MCF 10A (cell line): Measurements from ENCODE around the gene DYNC2H1. TPM values are rescaled to one million over a fixed set of nuclear protein-coding genes. Genes with fewer than 3 reads are reported as not detected.

Experiments used
- BruUV-seq: library from RNA; stranded (reverse); fragments of 400-500 nt; replicated peaks from 2 replicates; lab custom pipeline; 2021; lab: Mats Ljungman, UMichigan
- CTCF ChIA-PET: fragments of 300-600 bp; sonication (Branson Sonifier 250); formaldehyde crosslinking; extraction: SDS; loops from one replicate; lab custom pipeline; 2021; ENCODE audit warnings: antibody characterized with exemption, inconsistent platforms; lab: Yijun Ruan, JAX
- POLR2A ChIA-PET: fragments of 300-600, 350-650 bp; sonication (Branson Sonifier 250); formaldehyde crosslinking; extraction: SDS; loops from one replicate; lab custom pipeline; 2020; ENCODE audit warnings: antibody characterized with exemption, inconsistent platforms; lab: Yijun Ruan, JAX
- DNase-seq: peaks from one replicate; pipeline ENCODE4 v3.0.0-alpha.2; 2018; ENCODE audit not compliant: unreplicated experiment
- H3K27ac Mint-ChIP-seq: one replicate; pipeline ENCODE4 v1.8.0; 2022; ENCODE audit warnings: mild to moderate bottlenecking, low read depth, mixed read lengths; ENCODE audit not compliant: unreplicated experiment
- H3K27me3 Mint-ChIP-seq: one replicate; pipeline ENCODE4 v1.8.0; 2022; ENCODE audit warnings: mixed read lengths; ENCODE audit not compliant: insufficient read depth, unreplicated experiment
- H3K36me3 Mint-ChIP-seq: one replicate; pipeline ENCODE4 v1.8.0; 2022; ENCODE audit warnings: mild to moderate bottlenecking, moderate library complexity, mixed read lengths; ENCODE audit not compliant: insufficient read depth, unreplicated experiment
- H3K4me1 Mint-ChIP-seq: one replicate; pipeline ENCODE4 v1.8.0; 2022; ENCODE audit warnings: mixed read lengths; ENCODE audit not compliant: insufficient read depth, unreplicated experiment
- H3K4me3 Mint-ChIP-seq: one replicate; pipeline ENCODE4 v1.8.0; 2022; ENCODE audit warnings: mild to moderate bottlenecking, moderate library complexity, mixed read lengths; ENCODE audit not compliant: unreplicated experiment
- H3K9me3 Mint-ChIP-seq: one replicate; pipeline ENCODE4 v1.8.0; 2022; ENCODE audit warnings: mixed read lengths; ENCODE audit not compliant: unreplicated experiment
- intact Hi-C: fragments of 100-400 bp; cut with micrococcal nuclease; formaldehyde crosslinking; loops from 2 replicates; pipeline ENCODE4 v1.14.1; 2022
- total RNA-seq: library from RNA; stranded (reverse); gene quantifications from 2 replicates; pipeline ENCODE4 v1.2.3, GENCODE V29; 2022
- TF ChIP-seq, protein P1 (sequence below): fragments of 200-600 bp; IDR thresholded peaks from one replicate; pipeline ENCODE4 v1.8.0; 2022; ENCODE audit warnings: antibody characterized with exemption, mild to moderate bottlenecking; ENCODE audit not compliant: unreplicated experiment

DYNC2H1 gene
- total RNA-seq, 1 experiment from 2014 or later: 23.0 TPM

DNA sequence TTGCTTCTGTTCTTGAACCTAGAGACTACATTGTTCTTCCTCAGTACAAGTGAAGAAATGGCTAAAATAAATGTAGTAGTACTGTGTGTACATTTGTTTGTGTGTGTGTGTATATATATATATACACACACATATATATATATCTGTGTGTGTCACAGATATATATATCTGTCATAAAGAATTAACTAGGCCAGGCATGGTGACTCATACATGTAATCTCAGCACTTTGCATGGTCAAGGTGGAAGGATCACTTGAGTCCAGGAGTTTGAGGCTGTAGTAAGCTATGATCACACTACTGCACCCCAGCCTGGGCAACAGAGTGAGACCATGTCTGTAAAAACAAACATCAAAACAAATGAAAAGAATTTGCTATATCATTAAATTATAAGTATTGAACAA lies 164.8 kb downstream of the DYNC2H1 start:
- ChIA-PET CTCF (no interaction called here), POLR2A (interaction anchor here (1.0 kb wide), 1 partner anchor 14 kb away, joined by 3 read pairs; no protein-coding TSS in a partner anchor)
- Mint-ChIP-seq H3K27ac (no peak overlapping the region), H3K9me3 (no peaks in the 10 kb centered on the region), H3K36me3 (peaks cover 6% of the 10 kb centered on the region), H3K27me3 (no peaks in the 10 kb centered on the region), H3K4me1 (no peaks in the 10 kb centered on the region), H3K4me3 (no peak overlapping the region)
- no peak for DNase-seq
- TF ChIP-seq, protein P1, sequence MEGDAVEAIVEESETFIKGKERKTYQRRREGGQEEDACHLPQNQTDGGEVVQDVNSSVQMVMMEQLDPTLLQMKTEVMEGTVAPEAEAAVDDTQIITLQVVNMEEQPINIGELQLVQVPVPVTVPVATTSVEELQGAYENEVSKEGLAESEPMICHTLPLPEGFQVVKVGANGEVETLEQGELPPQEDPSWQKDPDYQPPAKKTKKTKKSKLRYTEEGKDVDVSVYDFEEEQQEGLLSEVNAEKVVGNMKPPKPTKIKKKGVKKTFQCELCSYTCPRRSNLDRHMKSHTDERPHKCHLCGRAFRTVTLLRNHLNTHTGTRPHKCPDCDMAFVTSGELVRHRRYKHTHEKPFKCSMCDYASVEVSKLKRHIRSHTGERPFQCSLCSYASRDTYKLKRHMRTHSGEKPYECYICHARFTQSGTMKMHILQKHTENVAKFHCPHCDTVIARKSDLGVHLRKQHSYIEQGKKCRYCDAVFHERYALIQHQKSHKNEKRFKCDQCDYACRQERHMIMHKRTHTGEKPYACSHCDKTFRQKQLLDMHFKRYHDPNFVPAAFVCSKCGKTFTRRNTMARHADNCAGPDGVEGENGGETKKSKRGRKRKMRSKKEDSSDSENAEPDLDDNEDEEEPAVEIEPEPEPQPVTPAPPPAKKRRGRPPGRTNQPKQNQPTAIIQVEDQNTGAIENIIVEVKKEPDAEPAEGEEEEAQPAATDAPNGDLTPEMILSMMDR: no peak
- no TSS peak for BruUV-seq
- intact Hi-C loops: no loop called here

DNA sequence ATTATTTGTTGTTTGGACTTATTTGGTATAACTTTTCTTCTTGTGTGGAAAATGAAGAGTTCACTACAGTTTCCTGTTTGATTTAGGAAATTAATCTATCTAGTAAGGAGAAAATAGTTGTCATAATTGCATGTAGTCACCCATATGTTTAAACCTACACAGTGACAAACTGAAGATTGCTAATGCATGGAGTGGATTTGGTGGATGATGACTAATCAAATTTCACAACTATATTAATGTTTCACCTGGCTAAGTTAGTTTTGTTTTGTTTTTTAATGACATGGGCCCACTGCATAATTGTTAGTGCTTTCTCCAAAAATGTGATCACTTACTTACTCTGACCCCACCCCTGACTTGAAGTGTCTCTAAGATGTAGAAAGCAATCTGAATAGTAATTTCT lies 170.6 kb downstream of the DYNC2H1 start:
- TF ChIP-seq, protein P1: no peak

DNA sequence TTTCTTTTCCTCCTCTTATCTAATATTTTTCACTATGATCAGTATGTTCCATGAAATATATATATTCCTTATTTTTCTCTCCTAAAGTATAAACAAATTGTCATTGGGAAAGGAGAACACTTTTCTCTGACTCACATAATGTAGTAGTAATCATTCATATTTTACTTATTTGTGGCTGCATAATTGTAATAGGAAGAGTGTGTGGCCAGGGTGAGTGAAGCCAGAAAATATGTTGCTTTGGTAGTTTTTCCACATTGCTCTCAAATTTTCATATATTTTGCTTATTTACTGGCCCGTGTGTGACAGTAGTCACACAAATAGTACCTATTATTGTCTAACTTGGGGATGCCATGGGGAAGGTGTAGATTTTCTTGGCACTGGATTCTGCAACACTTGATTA lies 172.1 kb downstream of the DYNC2H1 start:
- Mint-ChIP-seq H3K9me3 (no peaks in the 10 kb centered on the region), H3K27me3 (no peaks in the 10 kb centered on the region), H3K27ac (no peak overlapping the region), H3K4me3 (no peak overlapping the region), H3K36me3 (peaks cover 20% of the 10 kb centered on the region), H3K4me1 (peaks cover 10% of the 10 kb centered on the region)
- ChIA-PET CTCF (interaction anchor here (0.7 kb wide), 1 partner anchor 877 kb away, joined by 3 read pairs; no protein-coding TSS in a partner anchor), POLR2A (no interaction called here)
- TF ChIP-seq, protein P1: no peak
- BruUV-seq: no TSS peak
- DNase-seq: no peak
- intact Hi-C loops: no loop called here

More for the DNA sequence above, 170.6 kb downstream of the DYNC2H1 start:
- Mint-ChIP-seq H3K27ac (peak overlapping the region; percentile 12), H3K9me3 (no peaks in the 10 kb centered on the region), H3K36me3 (peaks cover 15% of the 10 kb centered on the region), H3K27me3 (no peaks in the 10 kb centered on the region), H3K4me1 (peaks cover 10% of the 10 kb centered on the region), H3K4me3 (peak overlapping the region; percentile 19)
- ChIA-PET CTCF (no interaction called here), POLR2A (no interaction called here)
- intact Hi-C loops: no loop called here
- BruUV-seq: no TSS peak
- peak; percentile 40 for DNase-seq

DNA sequence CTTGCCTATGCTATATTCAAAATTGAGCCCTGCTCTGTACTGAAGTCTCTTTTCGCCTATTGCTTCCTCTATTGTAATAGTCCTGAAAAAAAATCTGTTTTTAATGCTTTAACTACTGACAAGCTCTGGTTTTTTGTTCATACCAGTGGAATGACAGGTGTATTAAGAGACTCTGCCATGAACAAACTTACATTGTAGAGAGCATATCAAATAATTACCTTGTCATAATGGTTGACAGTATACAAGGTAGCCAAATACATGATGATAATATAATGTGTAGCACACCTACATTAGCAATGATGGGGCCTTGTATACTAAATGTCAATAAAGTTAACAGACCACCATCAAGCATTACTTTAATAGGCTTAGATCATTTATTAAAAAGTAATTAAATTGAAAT lies 175.0 kb downstream of the DYNC2H1 start:
- Mint-ChIP-seq H3K4me3 (no peak overlapping the region), H3K27me3 (no peaks in the 10 kb centered on the region), H3K4me1 (peaks cover 10% of the 10 kb centered on the region), H3K27ac (no peak overlapping the region), H3K9me3 (no peaks in the 10 kb centered on the region), H3K36me3 (peaks cover 46% of the 10 kb centered on the region)
- ChIA-PET CTCF (no interaction called here), POLR2A (no interaction called here)
- intact Hi-C loops: no loop called here
- TF ChIP-seq, protein P1: no peak
- no TSS peak for BruUV-seq
- no peak for DNase-seq
